ENCODE measurements around the gene CYP4F11.
"Not testable (repeated sequence)": the region's sequence is repeated elsewhere in the genome, so short reads cannot be mapped to it uniquely, and the experiment has no call there.

CYP4F11 gene

DNA sequence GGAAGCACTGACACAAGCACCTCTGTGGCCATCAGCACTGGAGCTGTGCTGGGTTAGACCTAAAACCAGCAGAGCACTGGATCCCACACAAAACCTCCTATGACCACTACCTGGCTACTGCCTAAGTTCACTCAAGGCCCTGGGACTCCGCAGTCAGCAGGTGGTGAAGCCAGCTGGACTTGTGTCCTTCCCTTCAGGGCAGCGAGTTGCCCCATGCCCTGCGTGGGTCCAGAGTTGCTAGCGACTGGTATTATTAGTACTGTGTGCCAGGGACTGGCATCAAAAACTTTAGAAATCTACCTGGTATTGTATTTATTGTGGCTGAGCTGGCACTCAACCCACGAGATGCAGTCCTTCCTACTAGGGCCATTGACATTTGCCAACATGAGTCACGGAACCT is 20.5 kb upstream of the CYP4F11 start:
- Histone ChIP-seq H3K36me3 (ENCODE audit: control insufficient read depth, insufficient read depth, low read length) (no peaks in the 10 kb centered on the region), H3K27ac (ENCODE audit: insufficient read depth, low read depth, low read length, poor library complexity, severe bottlenecking) (no peak overlapping the region), H3K4me1 (ENCODE audit: control insufficient read depth, insufficient read depth, low read length) (no peaks in the 10 kb centered on the region), H3K4me3 (ENCODE audit: insufficient read depth, low read depth, low read length) (no peak overlapping the region), H3K9me3 (ENCODE audit: control insufficient read depth, low read length) (peaks cover 3% of the 10 kb centered on the region), H3K27me3 (ENCODE audit: control insufficient read depth, insufficient read depth, low read length, poor library complexity, severe bottlenecking) (no peaks in the 10 kb centered on the region)
- WGBS, 2 experiments: 72 to 78% methylated on average over 5 to 6 of the region's 6 CpGs

DNA sequence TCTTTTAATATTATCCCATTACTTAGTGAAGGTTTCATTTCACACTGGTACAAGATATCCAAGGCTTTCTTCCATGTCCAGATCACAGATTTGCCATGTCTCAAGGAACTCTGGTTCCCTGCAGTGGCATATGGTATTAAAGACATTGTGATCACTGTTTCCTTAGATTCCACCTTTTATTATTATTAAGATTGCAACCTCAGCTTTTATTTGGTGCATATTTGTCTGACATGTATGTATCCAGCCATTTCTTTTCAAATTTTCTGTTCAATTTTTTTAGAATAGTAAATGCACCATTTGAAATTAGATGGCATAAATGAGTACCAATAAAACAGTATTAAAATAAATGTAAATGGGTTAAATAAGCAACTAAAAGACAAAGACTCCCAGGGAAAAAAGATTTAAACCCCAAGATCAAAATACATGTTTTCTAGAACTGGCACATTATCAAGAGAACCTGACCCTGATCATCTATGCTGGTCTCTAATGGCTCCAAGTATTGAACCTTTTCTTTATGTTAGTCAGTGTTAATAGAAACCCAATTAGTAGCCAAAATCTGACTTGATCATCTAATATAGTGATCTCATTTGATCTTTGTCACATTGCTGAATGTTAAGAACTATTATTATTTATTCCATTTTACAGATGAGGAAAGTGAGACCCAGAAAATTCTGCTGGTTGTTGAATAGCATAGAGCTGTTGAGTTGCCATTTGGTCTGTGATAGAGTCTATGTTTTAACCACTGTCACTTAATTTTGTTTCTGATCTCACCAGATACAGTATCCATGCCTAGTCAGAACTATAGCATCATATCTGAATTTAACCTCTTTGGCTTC is 14.1 kb upstream of the CYP4F11 start, which contains the start of gene OR10H4:
Gene OR10H4 (plus strand): TSS at position 786 of the 836 bp plus-strand sequence. CDS start 0 bp downstream, at position 786.
- H3K36me3 ChIP-seq (ENCODE audit: control insufficient read depth, insufficient read depth, low read length): no peaks in the 10 kb centered on the region
- no peak within 1 kb of the TSS for H3K4me3 ChIP-seq (ENCODE audit: insufficient read depth, low read depth, low read length)
- H3K9me3 ChIP-seq (ENCODE audit: control insufficient read depth, low read length): peaks cover 3% of the 10 kb centered on the region
- no peak within 1 kb of the TSS for H3K27ac ChIP-seq (ENCODE audit: insufficient read depth, low read depth, low read length, poor library complexity, severe bottlenecking)
- no peaks in the 10 kb centered on the region for H3K27me3 ChIP-seq (ENCODE audit: control insufficient read depth, insufficient read depth, low read length, poor library complexity, severe bottlenecking)
- no peaks in the 10 kb centered on the region for H3K4me1 ChIP-seq (ENCODE audit: control insufficient read depth, insufficient read depth, low read length)

DNA sequence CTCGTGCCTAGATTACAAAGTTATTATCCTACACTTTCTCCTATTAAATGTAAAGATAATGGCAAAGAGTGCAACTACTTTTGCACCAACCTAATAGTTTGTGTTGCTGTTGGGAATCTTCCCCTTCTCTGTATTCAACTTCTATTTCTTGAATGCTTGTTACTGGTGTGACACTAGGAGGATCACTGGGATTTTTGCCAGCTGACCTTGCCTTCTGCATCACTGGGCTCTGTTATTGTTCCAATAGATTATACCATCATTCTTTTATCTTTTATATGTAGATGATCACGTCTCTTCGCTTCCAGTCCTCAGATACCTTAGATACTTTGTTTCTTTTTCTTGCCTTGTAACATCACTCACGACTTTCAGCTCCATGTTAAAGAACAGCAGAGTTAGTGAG is 11.0 kb upstream of the CYP4F11 start:
- no peak overlapping the region for H3K27ac ChIP-seq (ENCODE audit: insufficient read depth, low read depth, low read length, poor library complexity, severe bottlenecking)
- H3K36me3 ChIP-seq (ENCODE audit: control insufficient read depth, insufficient read depth, low read length): no peaks in the 10 kb centered on the region
- WGBS, 2 experiments: 22 to 30% methylated on average over 3 of the region's 4 CpGs
- peaks cover 7% of the 10 kb centered on the region for H3K9me3 ChIP-seq (ENCODE audit: control insufficient read depth, low read length)
- H3K27me3 ChIP-seq (ENCODE audit: control insufficient read depth, insufficient read depth, low read length, poor library complexity, severe bottlenecking): no peaks in the 10 kb centered on the region
- no peak overlapping the region for H3K4me3 ChIP-seq (ENCODE audit: insufficient read depth, low read depth, low read length)
- no peaks in the 10 kb centered on the region for H3K4me1 ChIP-seq (ENCODE audit: control insufficient read depth, insufficient read depth, low read length)

DNA sequence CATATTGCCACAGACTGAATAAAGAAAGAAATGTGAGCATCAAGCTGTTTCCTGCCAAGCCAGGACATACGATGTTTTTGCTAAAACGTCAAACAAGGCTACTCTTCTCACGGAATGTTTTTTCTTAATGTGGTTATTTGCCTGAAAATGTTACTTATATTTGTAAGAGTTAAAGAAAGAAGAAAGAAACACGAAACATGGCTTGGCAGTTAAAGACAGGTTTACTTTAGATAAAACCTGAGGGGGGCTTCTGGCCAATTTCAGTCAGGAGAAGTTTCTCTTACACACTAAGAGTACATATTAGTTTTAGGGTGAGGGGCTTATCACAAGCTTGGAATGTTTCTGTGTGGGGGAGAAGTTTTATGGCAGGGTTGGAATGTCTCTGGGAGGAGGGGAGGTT is 10.1 kb upstream of the CYP4F11 start:
- no peaks in the 10 kb centered on the region for H3K36me3 ChIP-seq (ENCODE audit: control insufficient read depth, insufficient read depth, low read length)
- no peaks in the 10 kb centered on the region for H3K27me3 ChIP-seq (ENCODE audit: control insufficient read depth, insufficient read depth, low read length, poor library complexity, severe bottlenecking)
- no peaks in the 10 kb centered on the region for H3K4me1 ChIP-seq (ENCODE audit: control insufficient read depth, insufficient read depth, low read length)
- 69 to 75% methylated on average over 4 of the region's 4 CpGs for WGBS, 2 experiments
- peaks cover 11% of the 10 kb centered on the region for H3K9me3 ChIP-seq (ENCODE audit: control insufficient read depth, low read length)
- H3K27ac ChIP-seq (ENCODE audit: insufficient read depth, low read depth, low read length, poor library complexity, severe bottlenecking): no peak overlapping the region
- H3K4me3 ChIP-seq (ENCODE audit: insufficient read depth, low read depth, low read length): no peak overlapping the region

DNA sequence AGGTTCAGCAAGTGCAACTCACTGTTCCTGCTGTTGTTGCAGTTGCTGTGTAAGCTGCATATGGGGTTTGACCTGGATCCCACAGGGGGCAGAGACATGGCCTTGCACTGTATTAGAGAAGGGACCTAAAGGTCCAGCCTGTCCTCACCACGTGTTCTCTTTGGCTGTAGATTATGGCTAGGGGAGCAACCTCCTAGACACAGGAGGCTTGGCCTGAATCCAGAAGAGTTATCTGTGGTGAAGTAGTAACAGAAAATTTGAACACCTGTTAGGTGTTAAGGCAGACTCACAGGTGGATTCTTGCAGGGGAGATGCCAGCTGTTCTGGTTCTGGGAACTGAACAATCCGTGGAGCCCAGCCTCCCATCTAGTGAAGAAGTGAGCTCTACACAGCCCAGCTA is 3.4 kb upstream of the CYP4F11 start:
- whole genome bisulfite sequencing, 2 experiments: 34 to 43% methylated on average over 2 of the region's 2 CpGs
- no peak overlapping the region for H3K4me3 ChIP-seq (ENCODE audit: insufficient read depth, low read depth, low read length)

DNA sequence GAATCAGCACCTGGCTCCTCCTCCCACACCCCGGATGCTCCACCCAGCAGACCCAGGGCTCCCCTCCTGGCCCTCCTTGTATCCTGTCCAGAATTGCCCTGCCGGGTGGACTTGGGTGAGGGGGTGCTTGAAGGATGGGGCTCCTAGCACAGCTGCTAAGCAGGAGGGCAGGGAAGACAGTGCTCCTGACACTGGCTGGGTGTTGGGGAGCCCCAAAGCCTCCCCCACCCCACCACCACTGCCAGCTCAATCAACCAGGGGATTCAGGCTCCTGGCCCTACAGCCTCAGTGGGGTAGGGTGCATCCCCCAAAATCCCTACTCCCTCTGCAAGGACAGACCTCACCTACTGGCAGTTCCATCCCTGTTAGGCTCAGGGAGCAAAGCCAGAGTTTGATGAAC is 2.6 kb upstream of the CYP4F11 start:
- Histone ChIP-seq H3K27me3 (ENCODE audit: control insufficient read depth, insufficient read depth, low read length, poor library complexity, severe bottlenecking) (no peaks in the 10 kb centered on the region), H3K27ac (ENCODE audit: insufficient read depth, low read depth, low read length, poor library complexity, severe bottlenecking) (no peak overlapping the region), H3K36me3 (ENCODE audit: control insufficient read depth, insufficient read depth, low read length) (no peaks in the 10 kb centered on the region), H3K9me3 (ENCODE audit: control insufficient read depth, low read length) (peaks cover 16% of the 10 kb centered on the region), H3K4me1 (ENCODE audit: control insufficient read depth, insufficient read depth, low read length) (no peaks in the 10 kb centered on the region), H3K4me3 (ENCODE audit: insufficient read depth, low read depth, low read length) (no peak overlapping the region)
- WGBS, 2 experiments: 50 to 69% methylated on average over 2 of the region's 2 CpGs

More for the DNA sequence above, 3.4 kb upstream of the CYP4F11 start:
- Histone ChIP-seq H3K27ac (ENCODE audit: insufficient read depth, low read depth, low read length, poor library complexity, severe bottlenecking) (no peak overlapping the region), H3K27me3 (ENCODE audit: control insufficient read depth, insufficient read depth, low read length, poor library complexity, severe bottlenecking) (no peaks in the 10 kb centered on the region), H3K9me3 (ENCODE audit: control insufficient read depth, low read length) (peaks cover 16% of the 10 kb centered on the region), H3K36me3 (ENCODE audit: control insufficient read depth, insufficient read depth, low read length) (no peaks in the 10 kb centered on the region), H3K4me1 (ENCODE audit: control insufficient read depth, insufficient read depth, low read length) (no peaks in the 10 kb centered on the region)

DNA sequence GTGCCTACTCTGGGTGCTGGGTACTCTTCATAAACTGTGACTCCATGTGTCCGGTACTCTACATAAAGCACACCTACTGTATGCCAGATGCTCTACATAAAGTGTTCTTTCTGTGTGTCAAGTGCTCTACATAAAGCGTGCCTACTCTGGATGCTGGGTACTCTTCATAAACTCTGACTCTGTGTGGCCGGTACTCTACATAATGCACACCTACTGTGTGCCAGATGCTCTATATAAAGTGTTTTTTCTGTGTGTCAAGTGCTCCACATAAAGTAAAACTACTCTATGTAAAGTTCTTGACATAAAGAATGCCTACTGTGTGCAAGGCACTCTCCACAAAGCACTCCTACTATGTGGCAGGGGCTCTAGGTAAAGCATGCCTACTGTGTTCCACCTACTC is 1.8 kb upstream of the CYP4F11 start:
- 68 to 83% methylated on average over 3 of the region's 3 CpGs for WGBS, 2 experiments
- Histone ChIP-seq H3K27ac (ENCODE audit: insufficient read depth, low read depth, low read length, poor library complexity, severe bottlenecking) (no peak overlapping the region), H3K4me3 (ENCODE audit: insufficient read depth, low read depth, low read length) (no peak overlapping the region), H3K4me1 (ENCODE audit: control insufficient read depth, insufficient read depth, low read length) (no peaks in the 10 kb centered on the region), H3K36me3 (ENCODE audit: control insufficient read depth, insufficient read depth, low read length) (no peaks in the 10 kb centered on the region), H3K27me3 (ENCODE audit: control insufficient read depth, insufficient read depth, low read length, poor library complexity, severe bottlenecking) (no peaks in the 10 kb centered on the region), H3K9me3 (ENCODE audit: control insufficient read depth, low read length) (peaks cover 16% of the 10 kb centered on the region)

DNA sequence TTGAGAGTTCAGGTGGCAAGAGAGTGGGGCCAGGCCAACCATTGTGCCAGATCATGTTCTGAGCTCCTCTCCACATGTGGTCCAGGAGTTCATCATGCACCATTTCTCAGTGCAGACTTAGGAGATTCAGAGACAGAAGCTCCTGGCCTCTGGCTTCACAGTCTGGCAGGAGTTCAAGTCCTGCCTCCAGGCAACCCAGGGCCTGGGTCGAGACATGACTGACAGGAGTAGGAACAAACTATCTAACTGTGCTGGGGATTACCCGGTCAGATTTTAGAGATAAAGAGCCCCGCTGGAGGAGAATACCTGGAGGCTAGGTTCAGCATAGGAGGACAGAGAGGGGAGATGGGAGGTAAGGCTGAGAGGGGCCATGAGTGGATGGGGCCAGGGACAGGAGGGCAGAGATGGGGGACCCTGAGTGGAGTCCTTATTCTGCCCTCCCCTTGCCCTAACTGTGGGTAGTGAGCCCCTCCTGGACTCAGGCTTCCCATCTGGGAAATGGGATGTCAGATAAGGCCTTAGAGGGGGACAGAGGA is 906 bp upstream of the CYP4F11 start:
- Histone ChIP-seq H3K4me3 (ENCODE audit: insufficient read depth, low read depth, low read length) (no peak overlapping the region), H3K36me3 (ENCODE audit: control insufficient read depth, insufficient read depth, low read length) (no peaks in the 10 kb centered on the region), H3K4me1 (ENCODE audit: control insufficient read depth, insufficient read depth, low read length) (no peaks in the 10 kb centered on the region), H3K27me3 (ENCODE audit: control insufficient read depth, insufficient read depth, low read length, poor library complexity, severe bottlenecking) (no peaks in the 10 kb centered on the region), H3K9me3 (ENCODE audit: control insufficient read depth, low read length) (peaks cover 19% of the 10 kb centered on the region), H3K27ac (ENCODE audit: insufficient read depth, low read depth, low read length, poor library complexity, severe bottlenecking) (no peak overlapping the region)
- WGBS, 2 experiments: 65 to 68% methylated on average over 3 of the region's 3 CpGs

DNA sequence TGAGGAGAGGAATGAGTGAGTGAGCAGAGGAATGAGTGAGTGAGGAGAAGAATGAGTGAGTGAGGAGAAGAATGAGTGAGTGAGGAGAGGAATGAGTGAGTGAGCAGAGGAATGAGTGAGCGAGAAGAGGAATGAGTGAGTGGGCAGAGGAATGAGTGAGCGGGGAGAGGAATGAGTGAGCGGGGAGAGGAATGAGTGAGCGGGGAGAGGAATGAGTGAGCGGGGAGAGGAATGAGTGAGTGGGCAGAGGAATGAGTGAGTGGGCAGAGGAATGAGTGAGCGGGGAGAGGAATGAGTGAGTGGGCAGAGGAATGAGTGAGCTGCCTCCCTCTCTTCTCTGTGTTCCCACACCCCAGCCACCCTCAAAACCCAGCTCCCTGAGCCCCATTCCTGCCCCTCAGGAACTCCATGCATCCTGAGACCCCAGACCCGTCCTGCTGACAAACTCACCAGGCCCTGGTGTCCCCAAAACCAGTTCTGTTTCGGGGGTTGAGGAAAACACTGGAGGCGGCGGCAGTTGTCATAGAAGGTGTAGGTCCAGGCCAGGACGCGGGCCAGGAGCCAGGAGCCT is 483 bp downstream of the CYP4F11 start:
- peaks cover 21% of the 10 kb centered on the region for H3K9me3 ChIP-seq (ENCODE audit: control insufficient read depth, low read length)
- not testable (repeated sequence) for H3K4me1 ChIP-seq (ENCODE audit: control insufficient read depth, insufficient read depth, low read length); H3K36me3 ChIP-seq (ENCODE audit: control insufficient read depth, insufficient read depth, low read length); H3K4me3 ChIP-seq (ENCODE audit: insufficient read depth, low read depth, low read length); H3K27me3 ChIP-seq (ENCODE audit: control insufficient read depth, insufficient read depth, low read length, poor library complexity, severe bottlenecking); H3K27ac ChIP-seq (ENCODE audit: insufficient read depth, low read depth, low read length, poor library complexity, severe bottlenecking)
- 71 to 75% methylated on average over 12 of the region's 12 CpGs for WGBS, 2 experiments

DNA sequence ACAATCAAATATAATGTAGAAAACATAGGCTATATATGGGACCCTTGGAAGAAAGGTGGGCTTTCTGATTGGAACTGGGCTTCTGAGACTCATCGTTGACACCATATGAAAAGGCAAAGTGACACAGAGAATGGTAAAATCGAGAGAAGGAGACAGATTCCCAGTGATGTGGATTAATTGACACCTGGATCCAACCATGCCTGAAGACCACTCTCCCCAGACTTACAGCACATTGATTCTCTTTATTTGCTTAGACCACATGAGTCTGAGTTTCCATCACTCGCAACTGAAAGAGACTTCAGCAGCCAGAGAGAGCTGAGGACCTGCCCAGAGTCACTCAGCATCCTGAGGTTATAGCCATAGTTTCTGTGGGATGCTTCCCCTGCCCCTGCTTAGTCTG is 6.0 kb downstream of the CYP4F11 start:
- peaks cover 20% of the 10 kb centered on the region for H3K9me3 ChIP-seq (ENCODE audit: control insufficient read depth, low read length)
- WGBS, 2 experiments: 58 to 68% methylated on average over 3 of the region's 3 CpGs
- no peak overlapping the region for H3K4me3 ChIP-seq (ENCODE audit: insufficient read depth, low read depth, low read length)

More for the DNA sequence above, 6.0 kb downstream of the CYP4F11 start:
- no peak overlapping the region for H3K27ac ChIP-seq (ENCODE audit: insufficient read depth, low read depth, low read length, poor library complexity, severe bottlenecking)
- H3K4me1 ChIP-seq (ENCODE audit: control insufficient read depth, insufficient read depth, low read length): no peaks in the 10 kb centered on the region
- H3K27me3 ChIP-seq (ENCODE audit: control insufficient read depth, insufficient read depth, low read length, poor library complexity, severe bottlenecking): no peaks in the 10 kb centered on the region
- H3K36me3 ChIP-seq (ENCODE audit: control insufficient read depth, insufficient read depth, low read length): no peaks in the 10 kb centered on the region
